ENCODE data around the gene CDC42SE2. TPM values are rescaled to one million over a fixed set of nuclear protein-coding genes. Genes with fewer than 3 reads are reported as not detected.

CDC42SE2 gene
- polyA plus RNA-seq, 1 donor from 2014 or later = 48.2 TPM

DNA sequence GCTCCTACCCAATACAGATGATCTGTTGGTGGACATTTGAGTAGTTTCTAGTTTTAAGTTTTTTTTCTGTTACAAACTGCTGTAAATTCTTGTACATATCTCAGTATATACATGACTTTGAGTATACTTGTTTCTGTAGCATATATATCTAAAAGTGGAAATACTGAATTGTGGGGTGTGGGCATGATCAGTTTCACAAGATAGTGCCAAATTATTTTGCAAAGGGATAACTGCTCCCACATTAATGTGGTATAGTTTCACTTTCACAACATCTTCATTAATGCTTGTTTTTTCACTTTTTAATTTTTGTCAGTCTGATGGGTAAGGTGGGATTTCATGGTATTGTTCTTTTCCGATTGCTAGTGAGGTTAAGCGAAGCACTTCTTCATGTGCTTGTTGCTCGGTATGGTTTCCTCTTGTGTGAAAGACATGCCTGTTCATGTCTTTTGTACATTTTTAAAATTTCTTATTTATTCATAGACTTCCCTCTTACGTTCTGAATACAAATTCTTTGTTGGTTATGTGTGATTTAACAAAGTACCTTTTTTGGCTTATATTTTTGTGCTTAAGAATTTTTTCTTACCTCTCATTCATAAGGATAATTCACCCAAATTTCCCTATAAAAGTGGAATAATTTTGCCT lies 103.5 kb downstream of the CDC42SE2 start:
- no peaks in the 10 kb centered on the region for H3K36me3 ChIP-seq (ENCODE audit: insufficient read depth, low read length)
- H4K20me1 ChIP-seq (ENCODE audit: insufficient read depth) = no peaks in the 10 kb centered on the region
- H3K27me3 ChIP-seq (ENCODE audit: insufficient read depth, low read depth, low read length) = no peaks in the 10 kb centered on the region
- no peak overlapping the region for H3K9ac ChIP-seq (ENCODE audit: low read length)
- H3K27ac ChIP-seq (ENCODE audit: low read length) = no peak overlapping the region
- H3K79me2 ChIP-seq (replicated peaks; ENCODE audit: insufficient read depth, low read length) = no peaks in the 10 kb centered on the region
- H2AFZ ChIP-seq (ENCODE audit: low read depth, low read length) = no peak overlapping the region
- no peaks in the 10 kb centered on the region for H3K9me3 ChIP-seq (ENCODE audit: low read length)
- H3F3A ChIP-seq (ENCODE audit: insufficient read depth, low read length, poor library complexity, severe bottlenecking) = no peaks in the 10 kb centered on the region
- no peak for TF ChIP-seq EP300 (conservative IDR thresholded peaks at IDR 0.05; ENCODE audit: poor library complexity, severe bottlenecking)
- TF ChIP-seq EZH2 (IDR thresholded peaks at IDR 0.05; ENCODE audit: borderline replicate concordance, insufficient read depth, low read length, poor library complexity, severe bottlenecking) = no peak
- no peak for TF ChIP-seq RAD21 (conservative IDR thresholded peaks at IDR 0.05)
- TF ChIP-seq REST (IDR thresholded peaks at IDR 0.05; ENCODE audit: borderline replicate concordance) = no peak
- no peak for TF ChIP-seq SMC3 (conservative IDR thresholded peaks at IDR 0.05; ENCODE audit: poor library complexity)
- TF ChIP-seq MXI1 (conservative IDR thresholded peaks at IDR 0.05; ENCODE audit: poor library complexity, severe bottlenecking) = no peak
- TF ChIP-seq, protein P1, sequence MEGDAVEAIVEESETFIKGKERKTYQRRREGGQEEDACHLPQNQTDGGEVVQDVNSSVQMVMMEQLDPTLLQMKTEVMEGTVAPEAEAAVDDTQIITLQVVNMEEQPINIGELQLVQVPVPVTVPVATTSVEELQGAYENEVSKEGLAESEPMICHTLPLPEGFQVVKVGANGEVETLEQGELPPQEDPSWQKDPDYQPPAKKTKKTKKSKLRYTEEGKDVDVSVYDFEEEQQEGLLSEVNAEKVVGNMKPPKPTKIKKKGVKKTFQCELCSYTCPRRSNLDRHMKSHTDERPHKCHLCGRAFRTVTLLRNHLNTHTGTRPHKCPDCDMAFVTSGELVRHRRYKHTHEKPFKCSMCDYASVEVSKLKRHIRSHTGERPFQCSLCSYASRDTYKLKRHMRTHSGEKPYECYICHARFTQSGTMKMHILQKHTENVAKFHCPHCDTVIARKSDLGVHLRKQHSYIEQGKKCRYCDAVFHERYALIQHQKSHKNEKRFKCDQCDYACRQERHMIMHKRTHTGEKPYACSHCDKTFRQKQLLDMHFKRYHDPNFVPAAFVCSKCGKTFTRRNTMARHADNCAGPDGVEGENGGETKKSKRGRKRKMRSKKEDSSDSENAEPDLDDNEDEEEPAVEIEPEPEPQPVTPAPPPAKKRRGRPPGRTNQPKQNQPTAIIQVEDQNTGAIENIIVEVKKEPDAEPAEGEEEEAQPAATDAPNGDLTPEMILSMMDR (IDR thresholded peaks at IDR 0.05; ENCODE audit: poor library complexity, severe bottlenecking) = no peak
- no peak for TF ChIP-seq TAF1 (IDR thresholded peaks at IDR 0.05; ENCODE audit: low read depth)
- no peak for TF ChIP-seq POLR2AphosphoS5 (IDR thresholded peaks at IDR 0.05)
- H3K4me2 ChIP-seq (ENCODE audit: low read length) = no peak overlapping the region
- H3K9me2 ChIP-seq (ENCODE audit: insufficient read depth, low read length) = no peaks in the 10 kb centered on the region
- no peak overlapping the region for H3K4me3 ChIP-seq (ENCODE audit: low read length)

GRCh38 chr5:131368866-131369265 lies 105.0 kb downstream of the CDC42SE2 start:
- no peak for TF ChIP-seq RAD21 (conservative IDR thresholded peaks at IDR 0.05)
- no peak for TF ChIP-seq EP300 (conservative IDR thresholded peaks at IDR 0.05; ENCODE audit: poor library complexity, severe bottlenecking)
- TF ChIP-seq TAF1 (IDR thresholded peaks at IDR 0.05; ENCODE audit: low read depth) = no peak
- no peak for TF ChIP-seq SMC3 (conservative IDR thresholded peaks at IDR 0.05; ENCODE audit: poor library complexity)
- TF ChIP-seq EZH2 (IDR thresholded peaks at IDR 0.05; ENCODE audit: borderline replicate concordance, insufficient read depth, low read length, poor library complexity, severe bottlenecking) = no peak
- TF ChIP-seq, protein P1 (IDR thresholded peaks at IDR 0.05; ENCODE audit: poor library complexity, severe bottlenecking) = no peak
- TF ChIP-seq REST (IDR thresholded peaks at IDR 0.05; ENCODE audit: borderline replicate concordance) = no peak
- no peak for TF ChIP-seq POLR2AphosphoS5 (IDR thresholded peaks at IDR 0.05)
- no peak for TF ChIP-seq MXI1 (conservative IDR thresholded peaks at IDR 0.05; ENCODE audit: poor library complexity, severe bottlenecking)
- Histone ChIP-seq H4K20me1 (ENCODE audit: insufficient read depth) (no peaks in the 10 kb centered on the region), H3K79me2 (replicated peaks; ENCODE audit: insufficient read depth, low read length) (no peaks in the 10 kb centered on the region)

More at GRCh38 chr5:131368866-131369265, 105.0 kb downstream of the CDC42SE2 start:
- Histone ChIP-seq H3K27me3 (ENCODE audit: insufficient read depth, low read depth, low read length) (no peaks in the 10 kb centered on the region), H3K27ac (ENCODE audit: low read length) (no peak overlapping the region), H3K4me2 (ENCODE audit: low read length) (no peak overlapping the region), H2AFZ (ENCODE audit: low read depth, low read length) (no peak overlapping the region), H3K36me3 (ENCODE audit: insufficient read depth, low read length) (no peaks in the 10 kb centered on the region), H3F3A (ENCODE audit: insufficient read depth, low read length, poor library complexity, severe bottlenecking) (no peaks in the 10 kb centered on the region), H3K9me3 (ENCODE audit: low read length) (no peaks in the 10 kb centered on the region), H3K9me2 (ENCODE audit: insufficient read depth, low read length) (no peaks in the 10 kb centered on the region), H3K4me3 (ENCODE audit: low read length) (no peak overlapping the region), H3K9ac (ENCODE audit: low read length) (no peak overlapping the region)

Data from neural cell (in vitro differentiated cells).